Measurements from ENCODE around the gene TRIM69.
"Not testable (repeated sequence)": the region's sequence is repeated elsewhere in the genome, so short reads cannot be mapped to it uniquely, and the experiment has no call there.

Gene TRIM69

DNA sequence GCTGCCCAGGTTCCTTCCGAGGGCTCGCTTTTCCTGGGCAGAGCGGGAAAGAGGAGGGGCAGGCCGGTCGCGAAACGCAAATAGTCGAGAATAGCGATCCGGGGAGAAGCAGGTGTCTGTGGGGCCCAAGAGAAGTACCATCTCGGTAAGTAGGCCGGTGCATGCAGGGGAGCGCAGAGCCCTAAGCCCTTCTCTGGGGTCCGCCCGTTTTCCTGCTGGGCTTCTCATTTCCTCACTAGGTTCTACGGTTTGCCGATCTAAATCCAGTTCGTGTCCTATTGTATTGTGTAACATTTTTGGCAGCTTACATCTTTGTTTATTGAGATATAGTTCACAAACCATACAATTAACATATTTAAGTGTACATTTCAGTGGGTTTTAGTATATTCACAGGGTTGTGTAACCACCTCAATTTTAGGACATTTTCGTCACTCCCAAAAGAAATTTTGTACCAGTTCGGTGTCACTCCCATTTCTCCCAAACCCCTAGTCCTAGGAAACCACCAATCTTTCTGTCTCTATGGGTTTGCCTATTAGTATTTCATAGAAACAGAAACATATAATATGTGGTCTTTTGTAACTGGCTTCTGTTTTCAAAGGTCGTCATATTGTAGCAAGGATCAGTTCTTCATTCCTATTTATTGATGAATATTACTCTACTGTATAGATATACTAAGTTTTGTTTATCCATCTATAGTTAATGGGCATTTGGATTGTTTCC is 6.8 kb upstream of the TRIM69 start:
- H3K4me1 ChIP-seq (ENCODE audit: insufficient read depth, low read length) = peaks cover 10% of the 10 kb centered on the region; the same call in 1 of the 2 replicates
- H3K9ac ChIP-seq (ENCODE audit: low read depth, low read length) = peak overlapping the region; percentile 60; the same call in 1 of the 2 replicates
- H3K27ac ChIP-seq (ENCODE audit: low read length) = no peak overlapping the region
- no peaks in the 10 kb centered on the region for H3K9me3 ChIP-seq (ENCODE audit: insufficient read depth, low read depth, low read length)
- H3K4me3 ChIP-seq (ENCODE audit: low read length) = peak overlapping the region; percentile 83
- H3K27me3 ChIP-seq (ENCODE audit: insufficient read depth, low read length) = peaks cover 6% of the 10 kb centered on the region; the same call in 1 of the 2 replicates
- no peaks in the 10 kb centered on the region for H3K36me3 ChIP-seq (ENCODE audit: insufficient read depth, low read depth, low read length)

DNA sequence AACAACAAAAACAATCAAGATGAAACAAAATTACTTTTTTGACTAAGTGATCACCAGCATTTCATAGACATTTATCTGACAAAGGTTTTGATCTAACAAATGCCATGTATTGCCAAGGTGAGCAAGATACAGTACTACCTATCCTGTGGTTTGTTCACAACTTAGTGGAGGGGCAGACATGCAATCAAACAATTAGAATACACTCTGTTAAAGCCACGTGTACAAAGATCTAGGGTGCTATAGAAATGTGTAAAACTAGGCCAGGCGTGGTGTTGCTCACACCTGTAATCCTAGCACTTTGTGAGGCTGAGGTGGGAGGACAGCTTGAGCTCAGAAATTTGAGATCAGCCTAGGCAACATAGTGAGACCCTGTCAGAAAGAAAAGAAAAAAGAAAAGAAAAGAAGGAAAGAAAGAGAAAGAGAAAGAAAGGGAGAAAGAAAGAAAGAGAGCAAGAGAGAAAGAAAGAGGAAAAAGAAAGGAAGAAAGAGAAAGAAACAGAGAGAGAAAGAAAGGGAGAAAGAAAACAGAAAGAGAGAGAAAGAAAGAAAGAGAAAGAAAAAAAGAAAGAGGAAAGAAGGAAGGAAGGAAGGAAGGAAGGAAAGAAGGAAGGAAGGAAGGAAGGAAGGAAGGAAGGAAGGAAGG is 1.4 kb upstream of the TRIM69 start:
- H3K9me3 ChIP-seq (ENCODE audit: insufficient read depth, low read depth, low read length) = no peaks in the 10 kb centered on the region
- H3K4me1 ChIP-seq (ENCODE audit: insufficient read depth, low read length) = no peaks in the 10 kb centered on the region
- H3K27ac ChIP-seq (ENCODE audit: low read length) = no peak overlapping the region
- H3K4me3 ChIP-seq (ENCODE audit: low read length) = no peak overlapping the region
- no peak overlapping the region for H3K9ac ChIP-seq (ENCODE audit: low read depth, low read length)
- no peaks in the 10 kb centered on the region for H3K36me3 ChIP-seq (ENCODE audit: insufficient read depth, low read depth, low read length)
- H3K27me3 ChIP-seq (ENCODE audit: insufficient read depth, low read length) = peaks cover 1% of the 10 kb centered on the region; the same call in 1 of the 2 replicates

- Histone ChIP-seq H3K27me3 (ENCODE audit: insufficient read depth, low read length) (no peaks in the 10 kb centered on the region), H3K36me3 (ENCODE audit: insufficient read depth, low read depth, low read length) (no peaks in the 10 kb centered on the region), H3K4me1 (ENCODE audit: insufficient read depth, low read length) (no peaks in the 10 kb centered on the region), H3K27ac (ENCODE audit: low read length) (no peak overlapping the region), H3K9me3 (ENCODE audit: insufficient read depth, low read depth, low read length) (no peaks in the 10 kb centered on the region), H3K9ac (ENCODE audit: low read depth, low read length) (no peak overlapping the region), H3K4me3 (ENCODE audit: low read length) (no peak overlapping the region)
These were observed 697 bp upstream of the TRIM69 start for GRCh38 chr15:44735482-44736180.

- Histone ChIP-seq H3K36me3 (ENCODE audit: insufficient read depth, low read depth, low read length) (no peaks in the 10 kb centered on the region), H3K4me1 (ENCODE audit: insufficient read depth, low read length) (no peaks in the 10 kb centered on the region), H3K9me3 (ENCODE audit: insufficient read depth, low read depth, low read length) (no peaks in the 10 kb centered on the region), H3K9ac (ENCODE audit: low read depth, low read length) (no peak overlapping the region), H3K27me3 (ENCODE audit: insufficient read depth, low read length) (no peaks in the 10 kb centered on the region), H3K4me3 (ENCODE audit: low read length) (no peak overlapping the region), H3K27ac (ENCODE audit: low read length) (no peak overlapping the region)
These were observed 2.1 kb downstream of the TRIM69 start for GRCh38 chr15:44738340-44738984.

DNA sequence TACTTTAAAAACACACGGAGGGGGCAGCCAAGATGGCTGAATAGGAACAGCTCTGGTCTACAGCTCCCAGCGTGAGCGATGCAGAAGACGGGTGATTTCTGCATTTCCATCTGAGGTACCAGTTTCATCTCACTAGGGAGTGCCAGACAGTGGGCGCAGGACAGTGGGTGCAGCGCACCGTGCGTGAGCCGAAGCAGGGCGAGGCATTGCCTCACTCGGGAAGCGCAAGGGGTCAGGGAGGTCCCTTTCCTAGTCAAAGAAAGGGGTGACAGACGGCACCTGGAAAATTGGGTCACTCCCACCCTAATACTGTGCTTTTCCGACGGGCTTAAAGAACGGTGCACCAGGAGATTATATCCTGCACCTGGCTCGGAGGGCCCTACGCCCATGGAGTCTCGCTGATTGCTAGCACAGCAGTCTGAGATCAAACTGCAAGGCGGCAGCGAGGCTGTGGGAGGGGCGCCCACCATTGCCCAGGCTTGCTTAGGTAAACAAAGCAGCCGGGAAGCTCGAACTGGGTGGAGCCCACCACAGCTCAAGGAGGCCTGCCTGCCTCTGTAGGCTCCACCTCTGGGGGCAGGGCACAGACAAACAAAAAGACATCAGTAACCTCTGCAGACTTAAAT is 3.0 kb downstream of the TRIM69 start:
- not testable (repeated sequence) for H3K9me3 ChIP-seq (ENCODE audit: insufficient read depth, low read depth, low read length); H3K9ac ChIP-seq (ENCODE audit: low read depth, low read length); H3K36me3 ChIP-seq (ENCODE audit: insufficient read depth, low read depth, low read length); H3K4me1 ChIP-seq (ENCODE audit: insufficient read depth, low read length); H3K4me3 ChIP-seq (ENCODE audit: low read length); H3K27me3 ChIP-seq (ENCODE audit: insufficient read depth, low read length); H3K27ac ChIP-seq (ENCODE audit: low read length)

DNA sequence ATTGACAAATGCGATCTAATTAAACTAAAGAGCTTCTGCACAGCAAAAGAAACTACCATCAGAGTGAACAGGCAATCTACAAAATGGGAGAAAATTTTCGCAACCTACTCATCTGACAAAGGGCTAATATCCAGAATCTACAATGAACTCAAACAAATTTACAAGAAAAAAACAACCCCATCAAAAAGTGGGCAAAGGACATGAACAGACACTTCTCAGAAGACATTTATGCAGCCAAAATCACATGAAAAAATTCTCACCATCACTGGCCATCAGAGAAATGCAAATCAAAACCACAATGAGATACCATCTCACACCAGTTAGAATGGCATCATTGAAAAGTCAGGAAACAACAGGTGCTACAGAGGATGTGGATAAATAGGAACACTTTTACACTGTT is 7.1 kb downstream of the TRIM69 start:
- H3K27ac ChIP-seq (ENCODE audit: low read length); H3K9ac ChIP-seq (ENCODE audit: low read depth, low read length); H3K36me3 ChIP-seq (ENCODE audit: insufficient read depth, low read depth, low read length); H3K9me3 ChIP-seq (ENCODE audit: insufficient read depth, low read depth, low read length); H3K27me3 ChIP-seq (ENCODE audit: insufficient read depth, low read length); H3K4me1 ChIP-seq (ENCODE audit: insufficient read depth, low read length); H3K4me3 ChIP-seq (ENCODE audit: low read length): not testable (repeated sequence)

DNA sequence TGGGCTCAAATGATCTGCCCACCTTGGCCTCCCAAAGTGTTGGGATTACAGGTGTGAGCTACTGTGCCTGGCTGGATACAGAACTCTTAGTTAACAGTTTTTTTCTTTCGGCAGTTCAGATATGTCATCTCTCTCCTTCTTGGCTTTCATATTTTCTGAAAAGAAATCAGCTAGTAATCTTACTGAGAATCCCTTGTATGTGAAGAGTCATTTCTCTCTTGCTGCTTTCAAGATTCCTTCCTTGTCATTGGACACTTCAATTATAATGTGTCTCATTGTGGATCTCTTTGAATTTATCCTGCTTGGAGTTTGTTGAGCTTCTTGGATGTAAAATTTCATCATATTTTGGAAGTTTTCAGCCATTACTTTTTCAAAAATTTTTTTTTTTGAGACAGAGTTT is 17.0 kb downstream of the TRIM69 start:
- H3K4me1 ChIP-seq (ENCODE audit: insufficient read depth, low read length) = no peaks in the 10 kb centered on the region
- H3K9ac ChIP-seq (ENCODE audit: low read depth, low read length) = no peak overlapping the region
- no peaks in the 10 kb centered on the region for H3K36me3 ChIP-seq (ENCODE audit: insufficient read depth, low read depth, low read length)
- H3K4me3 ChIP-seq (ENCODE audit: low read length) = no peak overlapping the region
- no peak overlapping the region for H3K27ac ChIP-seq (ENCODE audit: low read length)
- peaks cover 11% of the 10 kb centered on the region for H3K9me3 ChIP-seq (ENCODE audit: insufficient read depth, low read depth, low read length)
- no peaks in the 10 kb centered on the region for H3K27me3 ChIP-seq (ENCODE audit: insufficient read depth, low read length)

GRCh38 chr15:44763187-44763586 is 26.9 kb downstream of the TRIM69 start:
- Histone ChIP-seq H3K27ac (ENCODE audit: low read length) (no peak overlapping the region), H3K4me3 (ENCODE audit: low read length) (no peak overlapping the region), H3K9me3 (ENCODE audit: insufficient read depth, low read depth, low read length) (no peaks in the 10 kb centered on the region), H3K36me3 (ENCODE audit: insufficient read depth, low read depth, low read length) (no peaks in the 10 kb centered on the region), H3K27me3 (ENCODE audit: insufficient read depth, low read length) (no peaks in the 10 kb centered on the region; the same call in 1 of the 2 replicates), H3K9ac (ENCODE audit: low read depth, low read length) (no peak overlapping the region), H3K4me1 (ENCODE audit: insufficient read depth, low read length) (no peaks in the 10 kb centered on the region)

DNA sequence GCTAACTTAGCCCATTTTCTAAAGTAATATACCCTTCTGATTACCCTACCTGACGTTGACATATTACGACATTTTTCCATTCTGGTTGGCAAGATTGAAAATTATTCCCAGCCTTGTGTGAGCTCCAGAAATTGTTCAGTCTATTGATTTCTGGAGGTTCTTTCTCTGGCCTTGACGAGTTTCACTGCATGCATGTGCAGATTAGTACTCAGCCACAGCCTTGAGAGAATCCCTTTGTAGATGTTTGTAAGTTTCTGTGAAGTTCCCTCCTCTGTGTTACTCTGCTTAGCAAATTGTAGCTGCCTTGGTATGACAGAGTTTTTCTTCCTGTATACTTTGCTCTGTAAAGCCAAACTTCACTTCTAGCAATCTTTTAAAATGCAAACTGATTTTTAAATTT is 27.5 kb downstream of the TRIM69 start:
- H3K9ac ChIP-seq (ENCODE audit: low read depth, low read length) = no peak overlapping the region
- H3K4me1 ChIP-seq (ENCODE audit: insufficient read depth, low read length) = no peaks in the 10 kb centered on the region
- H3K36me3 ChIP-seq (ENCODE audit: insufficient read depth, low read depth, low read length) = no peaks in the 10 kb centered on the region
- H3K9me3 ChIP-seq (ENCODE audit: insufficient read depth, low read depth, low read length) = no peaks in the 10 kb centered on the region
- no peak overlapping the region for H3K4me3 ChIP-seq (ENCODE audit: low read length)
- no peak overlapping the region for H3K27ac ChIP-seq (ENCODE audit: low read length)
- H3K27me3 ChIP-seq (ENCODE audit: insufficient read depth, low read length) = no peaks in the 10 kb centered on the region

- H3K27me3 ChIP-seq (ENCODE audit: insufficient read depth, low read length) = no peaks in the 10 kb centered on the region
- no peak overlapping the region for H3K9ac ChIP-seq (ENCODE audit: low read depth, low read length)
- no peaks in the 10 kb centered on the region for H3K4me1 ChIP-seq (ENCODE audit: insufficient read depth, low read length)
- H3K36me3 ChIP-seq (ENCODE audit: insufficient read depth, low read depth, low read length) = no peaks in the 10 kb centered on the region
- H3K27ac ChIP-seq (ENCODE audit: low read length) = no peak overlapping the region
- H3K4me3 ChIP-seq (ENCODE audit: low read length) = no peak overlapping the region
- H3K9me3 ChIP-seq (ENCODE audit: insufficient read depth, low read depth, low read length) = no peaks in the 10 kb centered on the region
These were observed 28.7 kb downstream of the TRIM69 start for GRCh38 chr15:44765036-44765435.

DNA sequence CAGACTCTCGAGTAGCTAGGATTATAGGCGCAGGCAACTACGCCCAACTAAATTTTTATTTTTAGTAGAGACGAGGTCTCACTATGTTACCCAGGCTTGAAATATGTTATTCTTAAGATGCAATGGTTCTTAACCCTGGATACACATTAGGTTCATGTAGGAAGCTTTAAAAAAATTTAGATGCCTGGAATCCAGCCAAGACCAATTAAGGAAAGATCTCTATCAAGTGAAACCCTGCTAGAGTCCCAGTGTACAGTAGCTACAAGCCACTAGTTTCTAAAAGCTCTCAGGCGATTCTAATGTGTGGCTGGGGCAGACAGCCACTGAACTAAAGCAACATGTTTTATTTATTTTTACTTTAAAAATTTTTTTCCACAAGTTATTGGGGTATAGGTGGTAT is 33.2 kb downstream of the TRIM69 start:
- Histone ChIP-seq H3K4me3 (ENCODE audit: low read length) (no peak overlapping the region), H3K9ac (ENCODE audit: low read depth, low read length) (no peak overlapping the region), H3K27me3 (ENCODE audit: insufficient read depth, low read length) (no peaks in the 10 kb centered on the region), H3K36me3 (ENCODE audit: insufficient read depth, low read depth, low read length) (no peaks in the 10 kb centered on the region), H3K9me3 (ENCODE audit: insufficient read depth, low read depth, low read length) (peaks cover 3% of the 10 kb centered on the region; the same call in 1 of the 2 replicates), H3K4me1 (ENCODE audit: insufficient read depth, low read length) (no peaks in the 10 kb centered on the region), H3K27ac (ENCODE audit: low read length) (no peak overlapping the region)
